Right atrium auricular region (tissue), 2 donors: ENCODE data around the gene CDK7. TPM values are rescaled to one million over a fixed set of nuclear protein-coding genes. Genes with fewer than 3 reads are reported as not detected.

Experiments
- DNase-seq: peaks from one replicate; pipeline ENCODE4 v3.0.0-alpha.2; 2019; ENCODE audit warnings: low spot score
- H3K27ac ChIP-seq, 2 donors: fragments of 200-600 bp; sonication (generic); 1 replicate in 1 of 2; 2 replicates in 1 of 2; pipeline ENCODE4 v1.5.1; 2016 to 2019
- H3K27me3 ChIP-seq, 2 donors: fragments of 200-600 bp; sonication (generic); one replicate each; pipeline versions ENCODE4 v1.5.1 to v1.6.0; 2017 to 2019
- H3K36me3 ChIP-seq: fragments of 200-600 bp; sonication (generic); one replicate; pipeline ENCODE4 v1.5.1; 2016
- H3K4me1 ChIP-seq, 2 donors: fragments of 200-600 bp; sonication (generic); one replicate each; pipeline versions ENCODE4 v1.5.1 to v1.6.0; 2017 to 2019
- H3K4me3 ChIP-seq, 2 donors: fragments of 200-600 bp; sonication (generic); 1 replicate in 1 of 2; 2 replicates in 1 of 2; pipeline ENCODE4 v1.5.1; 2017 to 2019; ENCODE audit warnings: mild to moderate bottlenecking in 1 of 2, moderate library complexity in 1 of 2
- H3K9me3 ChIP-seq, 2 donors: fragments of 200-600 bp; sonication (generic); one replicate each; pipeline ENCODE4 v1.5.1; 2019
- total RNA-seq, 2 donors: library from RNA; depleted of rRNA; stranded (reverse); fragments of >200 nt; gene quantifications; one replicate each; pipeline ENCODE4 v1.1.0, GENCODE V29; 2016
- TF ChIP-seq, protein P1 (sequence below), 2 donors: fragments of 200-600 bp; sonication (generic); IDR thresholded peaks; one replicate each; pipeline ENCODE4 v1.5.1; 2019; ENCODE audit warnings: antibody characterized with exemption in 2 of 2

Gene CDK7
- total RNA-seq, 2 donors from 2014 or later = 9.2 to 11.3 TPM

DNA sequence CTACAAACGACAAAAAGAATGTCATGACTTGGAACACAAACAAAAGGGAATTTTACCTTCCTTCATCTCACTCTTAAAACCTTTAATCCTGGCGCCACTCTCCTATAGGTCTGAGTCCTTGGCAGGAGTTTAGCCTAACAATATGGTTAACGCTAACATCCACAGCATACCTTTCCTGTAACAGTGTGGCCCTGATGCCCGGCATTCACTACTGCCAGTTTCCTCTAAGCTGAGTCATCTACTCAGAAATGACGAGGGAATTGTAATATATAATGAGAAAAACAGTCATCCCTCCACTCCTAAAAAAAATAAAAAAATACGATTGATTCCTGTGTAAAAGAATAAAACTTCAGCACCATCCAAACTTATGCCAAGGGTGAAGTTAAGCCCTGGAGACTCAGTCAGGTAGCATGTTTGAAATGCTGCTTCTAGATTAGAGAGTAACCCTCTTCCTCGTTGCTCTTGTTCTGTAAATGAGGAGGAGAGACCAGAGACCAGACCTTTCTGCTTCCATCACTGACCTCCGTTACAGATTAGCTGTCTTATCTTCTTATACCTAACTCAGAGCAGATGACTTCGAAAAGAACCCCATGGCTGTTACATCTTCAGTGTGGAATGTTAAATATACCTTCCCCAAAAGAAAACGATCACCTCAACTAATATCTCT is 60.5 kb downstream of the CDK7 start:
- Histone ChIP-seq H3K4me1 (no peaks in the 10 kb centered on the region), H3K4me3 (no peak overlapping the region), H3K9me3 (no peaks in the 10 kb centered on the region), H3K36me3 (no peaks in the 10 kb centered on the region), H3K27me3 (no peaks in the 10 kb centered on the region), H3K27ac (no peak overlapping the region)
- TF ChIP-seq, protein P1, sequence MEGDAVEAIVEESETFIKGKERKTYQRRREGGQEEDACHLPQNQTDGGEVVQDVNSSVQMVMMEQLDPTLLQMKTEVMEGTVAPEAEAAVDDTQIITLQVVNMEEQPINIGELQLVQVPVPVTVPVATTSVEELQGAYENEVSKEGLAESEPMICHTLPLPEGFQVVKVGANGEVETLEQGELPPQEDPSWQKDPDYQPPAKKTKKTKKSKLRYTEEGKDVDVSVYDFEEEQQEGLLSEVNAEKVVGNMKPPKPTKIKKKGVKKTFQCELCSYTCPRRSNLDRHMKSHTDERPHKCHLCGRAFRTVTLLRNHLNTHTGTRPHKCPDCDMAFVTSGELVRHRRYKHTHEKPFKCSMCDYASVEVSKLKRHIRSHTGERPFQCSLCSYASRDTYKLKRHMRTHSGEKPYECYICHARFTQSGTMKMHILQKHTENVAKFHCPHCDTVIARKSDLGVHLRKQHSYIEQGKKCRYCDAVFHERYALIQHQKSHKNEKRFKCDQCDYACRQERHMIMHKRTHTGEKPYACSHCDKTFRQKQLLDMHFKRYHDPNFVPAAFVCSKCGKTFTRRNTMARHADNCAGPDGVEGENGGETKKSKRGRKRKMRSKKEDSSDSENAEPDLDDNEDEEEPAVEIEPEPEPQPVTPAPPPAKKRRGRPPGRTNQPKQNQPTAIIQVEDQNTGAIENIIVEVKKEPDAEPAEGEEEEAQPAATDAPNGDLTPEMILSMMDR (IDR thresholded peaks at IDR 0.05) = no peak
- DNase-seq = no peak

DNA sequence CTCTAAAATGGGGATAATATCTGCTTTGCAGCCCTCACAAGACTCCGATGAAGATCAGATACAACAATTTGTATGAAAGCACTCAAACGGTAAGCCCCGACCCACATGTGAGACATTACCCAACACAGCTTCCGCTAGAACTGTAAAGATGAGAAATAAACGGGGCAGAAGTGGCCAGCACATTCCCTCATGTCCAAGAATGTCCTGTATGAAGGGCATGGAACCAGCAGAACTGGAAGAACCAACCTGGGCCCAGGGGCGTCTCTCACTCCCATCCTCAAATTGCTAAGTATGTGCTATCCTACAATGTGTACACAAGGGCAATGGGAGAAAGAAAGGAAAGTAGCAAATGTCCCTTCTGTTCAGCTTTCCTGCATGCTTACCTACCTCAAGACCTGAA is 64.9 kb downstream of the CDK7 start:
- H3K4me3 ChIP-seq = no peak overlapping the region
- no peaks in the 10 kb centered on the region for H3K9me3 ChIP-seq
- no peaks in the 10 kb centered on the region for H3K36me3 ChIP-seq
- DNase-seq = no peak
- TF ChIP-seq, protein P1 (IDR thresholded peaks at IDR 0.05) = no peak
- H3K27me3 ChIP-seq = no peaks in the 10 kb centered on the region
- H3K27ac ChIP-seq = no peak overlapping the region
- no peaks in the 10 kb centered on the region for H3K4me1 ChIP-seq

DNA sequence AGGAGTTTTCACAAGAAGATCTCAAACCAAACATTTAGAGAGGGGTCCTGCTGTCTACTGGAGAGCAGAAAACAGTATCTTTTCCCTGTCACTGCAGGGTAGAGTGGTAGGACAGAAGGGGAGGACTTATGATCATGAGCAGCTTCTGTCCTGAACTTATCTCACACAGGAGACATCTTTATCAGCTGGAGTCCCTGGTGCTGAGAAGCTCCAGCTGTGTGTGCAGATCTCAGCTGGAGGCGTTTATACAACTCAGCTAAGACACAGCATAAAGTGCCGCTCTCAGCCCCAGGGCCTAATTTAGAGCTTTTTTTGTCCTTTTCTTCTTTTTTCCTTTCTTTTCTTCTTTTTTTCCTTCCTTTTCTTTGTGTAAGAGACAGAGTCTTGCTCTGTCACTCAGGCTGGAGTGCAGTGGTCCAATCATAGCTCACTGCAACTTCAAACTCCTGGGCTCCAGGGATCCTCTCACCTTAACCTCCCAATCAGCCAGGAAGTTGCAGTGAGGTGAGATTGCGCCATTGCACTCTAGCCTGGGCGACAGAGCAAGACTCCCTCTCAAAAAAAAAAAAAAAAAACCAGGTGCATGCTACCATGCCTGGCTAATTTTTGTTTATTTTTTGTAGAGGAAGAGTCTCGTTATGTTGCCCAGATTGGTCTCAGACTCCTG is 66.0 kb downstream of the CDK7 start:
- Histone ChIP-seq H3K9me3 (no peaks in the 10 kb centered on the region), H3K36me3 (no peaks in the 10 kb centered on the region), H3K4me3 (no peak overlapping the region), H3K4me1 (no peaks in the 10 kb centered on the region), H3K27ac (no peak overlapping the region), H3K27me3 (no peaks in the 10 kb centered on the region)
- no peak for DNase-seq
- TF ChIP-seq, protein P1 (IDR thresholded peaks at IDR 0.05) = no peak

DNA sequence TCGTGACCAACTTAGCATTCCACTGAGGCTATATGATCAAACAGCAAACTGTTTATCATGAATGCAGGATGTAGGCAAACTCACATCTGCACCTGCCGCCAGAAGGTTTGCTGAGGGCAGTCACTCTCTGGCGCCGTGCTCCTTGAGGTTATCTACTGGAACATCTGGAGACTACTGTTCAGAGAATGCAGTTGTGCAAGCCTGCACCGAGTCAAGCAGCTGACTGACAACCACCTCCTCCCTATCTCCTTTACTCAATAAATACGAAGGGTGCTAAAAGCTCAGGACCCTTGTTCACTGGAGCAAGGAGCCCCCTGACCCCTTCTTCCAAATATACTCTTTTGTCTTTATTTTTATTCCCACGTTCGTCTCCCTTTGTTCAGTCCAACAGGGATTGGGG is 70.8 kb downstream of the CDK7 start:
- H3K9me3 ChIP-seq = no peaks in the 10 kb centered on the region
- H3K4me1 ChIP-seq = no peaks in the 10 kb centered on the region
- H3K36me3 ChIP-seq = peaks cover 13% of the 10 kb centered on the region
- H3K27ac ChIP-seq = no peak overlapping the region
- no peak overlapping the region for H3K4me3 ChIP-seq
- H3K27me3 ChIP-seq = no peaks in the 10 kb centered on the region
- DNase-seq = no peak
- TF ChIP-seq, protein P1 (IDR thresholded peaks at IDR 0.05) = no peak

DNA sequence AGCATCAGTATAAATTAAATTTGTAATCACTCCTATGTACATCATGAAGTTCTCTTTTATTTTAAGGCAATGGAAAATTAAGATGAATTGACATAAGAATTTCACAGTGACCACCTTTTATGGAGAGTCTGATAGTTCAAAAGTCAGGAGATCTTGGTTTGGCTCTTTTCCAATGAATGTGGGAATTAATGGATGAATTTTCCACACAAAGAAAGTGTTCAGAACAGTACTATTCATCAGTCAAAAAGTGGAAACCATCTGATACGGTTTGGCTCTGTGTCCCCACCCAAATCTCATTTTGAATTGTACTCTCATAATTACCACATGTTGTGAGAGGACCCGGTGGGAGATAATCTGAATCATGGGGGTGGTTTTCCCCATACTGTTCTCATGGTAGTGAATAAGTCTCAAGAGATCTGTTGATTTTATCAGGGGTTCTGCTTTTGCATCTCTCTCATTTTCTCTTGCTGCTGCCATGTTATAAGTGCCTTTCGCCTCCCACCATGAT is 73.4 kb downstream of the CDK7 start:
- Histone ChIP-seq H3K27ac (no peak overlapping the region), H3K4me3 (no peak overlapping the region), H3K27me3 (no peaks in the 10 kb centered on the region), H3K9me3 (no peaks in the 10 kb centered on the region), H3K4me1 (no peaks in the 10 kb centered on the region), H3K36me3 (peaks cover 14% of the 10 kb centered on the region)
- DNase-seq = no peak
- TF ChIP-seq, protein P1 (IDR thresholded peaks at IDR 0.05) = no peak
